ENCODE data around the gene RABGAP1L.

Gene RABGAP1L

GRCh38 chr1:174938281-174939007 lies 779.1 kb downstream of the RABGAP1L start:
- Histone ChIP-seq H3K4me3 (peak overlapping the region; percentile 27), H3K27ac (peak overlapping the region in 1 of 2 donors; percentile 29)
- no peak for TF ChIP-seq CTCF (IDR thresholded peaks at IDR 0.05)
- DNase-seq (ENCODE audit: low spot score), result no peak

GRCh38 chr1:174939775-174940545 lies 780.6 kb downstream of the RABGAP1L start:
- DNase-seq (ENCODE audit: low spot score), result no peak
- Histone ChIP-seq H3K4me3 (no peak overlapping the region), H3K27ac (no peak overlapping the region)
- TF ChIP-seq CTCF (IDR thresholded peaks at IDR 0.05), result no peak

GRCh38 chr1:174940646-174941175 lies 781.4 kb downstream of the RABGAP1L start:
- no peak for TF ChIP-seq CTCF (IDR thresholded peaks at IDR 0.05)

DNA sequence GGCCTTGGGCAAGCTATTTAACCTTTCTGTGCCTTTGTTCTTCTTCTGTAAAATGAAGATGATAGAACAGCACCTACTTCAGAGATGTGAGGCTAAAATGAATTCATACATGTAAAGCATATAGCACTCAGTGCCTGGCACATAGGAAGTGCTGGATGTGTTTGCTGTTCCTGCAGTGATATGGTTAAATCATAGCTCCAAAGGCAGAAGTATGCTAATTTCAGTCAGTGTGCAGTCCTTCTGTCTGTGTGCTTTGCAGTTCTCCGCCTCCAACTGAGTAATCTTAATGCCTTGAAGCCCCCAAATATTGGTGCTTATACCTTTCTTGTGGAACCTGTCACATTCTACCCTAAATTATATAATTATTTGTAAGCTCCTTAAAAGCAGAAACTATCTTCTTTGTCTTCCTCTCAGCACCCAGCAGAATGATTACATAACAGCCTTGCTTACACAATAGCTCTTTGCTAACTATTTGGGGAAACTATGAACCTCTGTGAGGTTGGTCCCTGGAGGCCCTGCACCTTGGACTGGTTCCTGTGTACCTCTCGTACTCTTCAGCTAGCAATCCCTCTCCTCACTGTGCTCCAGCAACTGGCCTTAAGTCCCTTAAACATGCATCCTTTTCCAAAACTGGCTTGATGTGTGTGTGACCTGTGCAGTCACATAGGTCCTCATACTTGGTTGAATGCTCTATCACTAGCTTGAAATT lies 783.4 kb downstream of the RABGAP1L start:
- Histone ChIP-seq H3K27ac (no peak overlapping the region), H3K4me3 (no peak overlapping the region)
- TF ChIP-seq CTCF (IDR thresholded peaks at IDR 0.05), result no peak
- no peak for DNase-seq (ENCODE audit: low spot score)

More at GRCh38 chr1:174940646-174941175, 781.4 kb downstream of the RABGAP1L start:
- Histone ChIP-seq H3K4me3 (no peak overlapping the region), H3K27ac (no peak overlapping the region)
- DNase-seq (ENCODE audit: low spot score), result no peak

- DNase-seq (ENCODE audit: low spot score), result no peak
- Histone ChIP-seq H3K27ac (no peak overlapping the region), H3K4me3 (no peak overlapping the region)
- TF ChIP-seq CTCF (IDR thresholded peaks at IDR 0.05), result no peak
These were observed 786.7 kb downstream of the RABGAP1L start for GRCh38 chr1:174946031-174946430.

DNA sequence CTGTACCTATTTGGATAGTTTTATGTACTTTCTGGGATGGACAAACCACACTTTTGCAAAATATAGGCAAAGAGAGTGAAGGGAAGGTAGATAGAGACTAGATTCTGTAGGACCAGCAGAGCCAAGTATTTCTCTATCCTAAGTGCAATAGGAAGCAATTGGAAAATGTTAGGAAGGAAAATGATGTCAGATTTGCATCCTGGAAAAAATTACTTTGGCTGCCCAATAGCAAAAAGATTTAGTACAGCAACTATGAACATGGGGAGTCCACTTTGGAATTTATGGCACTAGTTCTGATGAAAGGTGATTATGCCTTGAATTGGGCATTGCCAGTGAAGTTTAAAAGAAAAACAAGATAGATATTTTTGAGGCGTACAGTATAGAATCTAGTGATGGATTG lies 789.7 kb downstream of the RABGAP1L start:
- Histone ChIP-seq H3K27ac (no peak overlapping the region), H3K4me3 (no peak overlapping the region)
- TF ChIP-seq CTCF (IDR thresholded peaks at IDR 0.05), result no peak
- DNase-seq (ENCODE audit: low spot score), result no peak

Data from coronary artery (tissue), 2 donors.